BJ (cell line): ENCODE measurements around the gene MTUS2. TPM values are rescaled to one million over a fixed set of nuclear protein-coding genes. Genes with fewer than 3 reads are reported as not detected.

Source experiments
- CTCF ChIA-PET: fragments of 350-600 bp; formaldehyde crosslinking; extraction: SDS; loops from one replicate; lab custom pipeline; 2021; ENCODE audit warnings: antibody characterized with exemption, inconsistent platforms; lab: Yijun Ruan, JAX
- POLR2A ChIA-PET: fragments of 300-600 bp; sonication (Branson Sonifier 250); formaldehyde crosslinking; extraction: SDS; loops from one replicate; lab custom pipeline; 2021; ENCODE audit warnings: antibody characterized with exemption; lab: Charles Lee
- DNase-seq: peaks from one replicate; pipeline ENCODE4 v3.0.0-alpha.2; 2011; ENCODE audit warnings: low read depth
- H3K27me3 ChIP-seq: 2 replicates; pipeline ENCODE4 v1.6.0; 2011; ENCODE audit warnings: low read length; ENCODE audit not compliant: control insufficient read depth, insufficient read depth
- H3K36me3 ChIP-seq: 2 replicates; pipeline ENCODE4 v1.5.1; 2011; ENCODE audit warnings: low read length; ENCODE audit not compliant: control insufficient read depth, insufficient read depth
- H3K4me3 ChIP-seq: 2 replicates; pipeline ENCODE4 v1.5.1; 2011; ENCODE audit warnings: low read depth, mild to moderate bottlenecking, control low read depth, low read length
- polyA plus RNA-seq: library from polyadenylated mRNA; depleted of rRNA; stranded (reverse); fragments of >200 nt; gene quantifications from 2 replicates; pipeline ENCODE4 v1.2.3, GENCODE V29; 2011
- TF ChIP-seq, protein P1 (sequence below): IDR thresholded peaks from 2 replicates; pipeline ENCODE4 v1.5.1; 2011; ENCODE audit warnings: low read depth, mild to moderate bottlenecking, control low read depth, inconsistent platforms, low read length, moderate library complexity; ENCODE audit not compliant: insufficient read depth

MTUS2 gene
- polyA plus RNA-seq, 1 experiment: 0.05 TPM

DNA sequence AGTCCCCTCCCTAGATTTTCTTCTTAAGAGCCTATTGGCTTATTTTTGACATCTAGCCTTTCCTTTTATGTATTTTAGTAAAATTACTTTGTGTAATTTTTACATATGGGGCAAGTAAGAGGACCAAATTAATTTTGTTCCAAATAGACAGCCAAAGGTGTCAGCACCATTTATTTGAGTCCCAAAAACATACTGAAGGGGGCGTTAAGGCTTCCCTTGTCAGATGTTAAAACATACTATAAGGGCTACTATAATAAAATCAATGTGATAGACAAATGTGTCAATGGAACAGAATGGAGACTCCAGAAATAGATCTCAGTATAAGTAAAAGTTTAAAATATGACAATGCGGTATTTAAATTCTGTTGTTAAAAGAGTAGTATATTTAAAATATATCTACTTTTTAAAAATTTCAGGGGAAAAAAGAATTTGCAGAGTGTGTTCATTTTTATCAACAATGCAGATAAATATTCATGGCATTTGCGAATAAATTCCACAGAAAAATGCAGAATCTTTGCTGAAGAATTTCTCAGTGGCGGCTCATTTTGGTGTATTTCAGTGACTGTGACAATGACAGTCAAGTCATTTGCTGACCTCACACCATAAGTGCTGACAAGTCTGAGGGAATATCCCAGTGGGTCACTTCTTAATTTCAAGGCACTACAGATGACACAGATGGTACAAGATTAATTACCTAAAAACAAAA, 133.7 kb downstream of the MTUS2 start:
- Histone ChIP-seq H3K36me3 (no peaks in the 10 kb centered on the region), H3K27me3 (no peaks in the 10 kb centered on the region), H3K4me3 (no peak overlapping the region)
- TF ChIP-seq, protein P1, sequence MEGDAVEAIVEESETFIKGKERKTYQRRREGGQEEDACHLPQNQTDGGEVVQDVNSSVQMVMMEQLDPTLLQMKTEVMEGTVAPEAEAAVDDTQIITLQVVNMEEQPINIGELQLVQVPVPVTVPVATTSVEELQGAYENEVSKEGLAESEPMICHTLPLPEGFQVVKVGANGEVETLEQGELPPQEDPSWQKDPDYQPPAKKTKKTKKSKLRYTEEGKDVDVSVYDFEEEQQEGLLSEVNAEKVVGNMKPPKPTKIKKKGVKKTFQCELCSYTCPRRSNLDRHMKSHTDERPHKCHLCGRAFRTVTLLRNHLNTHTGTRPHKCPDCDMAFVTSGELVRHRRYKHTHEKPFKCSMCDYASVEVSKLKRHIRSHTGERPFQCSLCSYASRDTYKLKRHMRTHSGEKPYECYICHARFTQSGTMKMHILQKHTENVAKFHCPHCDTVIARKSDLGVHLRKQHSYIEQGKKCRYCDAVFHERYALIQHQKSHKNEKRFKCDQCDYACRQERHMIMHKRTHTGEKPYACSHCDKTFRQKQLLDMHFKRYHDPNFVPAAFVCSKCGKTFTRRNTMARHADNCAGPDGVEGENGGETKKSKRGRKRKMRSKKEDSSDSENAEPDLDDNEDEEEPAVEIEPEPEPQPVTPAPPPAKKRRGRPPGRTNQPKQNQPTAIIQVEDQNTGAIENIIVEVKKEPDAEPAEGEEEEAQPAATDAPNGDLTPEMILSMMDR: no peak
- no peak for DNase-seq
- ChIA-PET POLR2A (no interaction called here), CTCF (interaction anchor here (0.6 kb wide), 1 partner anchor 21 kb away, joined by 3 read pairs; no protein-coding TSS in a partner anchor)

DNA sequence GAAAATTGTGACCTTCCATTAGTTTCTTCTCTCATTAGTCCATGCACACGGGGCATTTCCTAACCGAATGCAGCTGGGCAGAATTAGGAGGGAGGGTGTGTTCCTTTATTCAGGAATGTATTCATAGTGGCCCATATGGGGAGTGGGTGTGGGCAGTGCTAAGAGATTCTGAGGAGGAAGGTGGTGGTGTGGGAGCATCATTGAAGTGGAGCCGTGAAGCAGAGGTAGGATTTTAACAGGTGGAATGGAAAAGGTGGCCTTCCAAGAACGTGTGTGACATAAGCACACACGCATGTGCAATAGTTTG, 134.2 kb downstream of the MTUS2 start:
- H3K4me3 ChIP-seq: no peak overlapping the region
- no peaks in the 10 kb centered on the region for H3K36me3 ChIP-seq
- TF ChIP-seq, protein P1: no peak
- no peaks in the 10 kb centered on the region for H3K27me3 ChIP-seq
- POLR2A ChIA-PET: no interaction called here
- DNase-seq: no peak
- CTCF ChIA-PET: interaction anchor here (0.6 kb wide), 1 partner anchor 20 kb away, joined by 3 read pairs; no protein-coding TSS in a partner anchor

DNA sequence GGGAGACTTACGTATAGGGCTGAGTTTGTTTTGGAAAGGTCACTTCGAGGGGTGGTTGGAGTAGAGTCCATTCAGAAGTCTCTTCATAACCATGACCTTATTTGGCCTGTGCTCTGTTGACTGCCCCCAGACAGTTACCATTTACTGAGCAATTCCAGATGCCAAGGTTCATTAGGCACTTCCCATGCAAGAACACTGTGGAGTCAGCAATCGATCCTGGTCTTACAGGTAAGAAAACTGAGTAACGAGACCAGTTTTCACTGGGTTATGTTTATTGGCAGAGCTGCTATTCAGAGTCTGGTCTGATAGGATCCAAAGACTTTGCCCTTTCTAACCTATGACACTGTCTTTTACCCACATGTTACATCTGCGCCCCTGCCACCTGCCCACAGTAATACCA, 134.7 kb downstream of the MTUS2 start:
- TF ChIP-seq, protein P1: no peak
- Histone ChIP-seq H3K27me3 (no peaks in the 10 kb centered on the region), H3K4me3 (no peak overlapping the region), H3K36me3 (no peaks in the 10 kb centered on the region)
- POLR2A ChIA-PET: no interaction called here
- CTCF ChIA-PET: no interaction called here
- no peak for DNase-seq

DNA sequence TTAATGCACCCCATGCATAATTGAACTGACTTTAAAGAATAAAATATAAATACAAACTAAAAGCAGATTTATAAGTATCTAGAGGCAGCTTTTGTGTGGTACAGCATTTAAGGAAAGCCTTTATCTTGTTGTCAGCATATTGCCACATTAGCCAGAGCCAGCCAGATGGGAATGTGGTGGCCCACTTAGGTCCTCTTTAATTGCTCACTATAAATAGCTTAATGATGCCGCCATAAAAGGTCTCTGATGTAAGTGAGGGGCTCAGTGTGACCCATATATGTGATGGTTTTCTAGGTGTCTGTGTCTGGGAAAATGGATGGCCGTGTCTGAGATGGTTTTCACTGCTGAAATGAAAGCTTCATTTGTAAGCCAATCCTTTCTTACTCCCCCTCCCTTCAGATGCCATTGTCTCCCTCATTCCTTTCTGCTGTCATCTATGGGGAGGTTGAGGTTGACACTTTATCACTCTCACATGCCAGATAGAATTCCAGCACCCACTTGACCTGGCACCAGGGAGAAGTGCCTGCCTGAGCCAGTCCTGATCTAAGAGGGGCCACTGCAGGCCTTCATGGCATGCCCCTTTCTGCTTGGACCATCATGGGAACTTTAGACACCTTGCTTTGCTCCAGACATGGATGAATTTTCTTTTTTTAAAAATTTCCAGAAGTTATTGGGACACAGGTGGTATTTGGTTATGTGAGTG, 135.3 kb downstream of the MTUS2 start:
- POLR2A ChIA-PET: no interaction called here

DNA sequence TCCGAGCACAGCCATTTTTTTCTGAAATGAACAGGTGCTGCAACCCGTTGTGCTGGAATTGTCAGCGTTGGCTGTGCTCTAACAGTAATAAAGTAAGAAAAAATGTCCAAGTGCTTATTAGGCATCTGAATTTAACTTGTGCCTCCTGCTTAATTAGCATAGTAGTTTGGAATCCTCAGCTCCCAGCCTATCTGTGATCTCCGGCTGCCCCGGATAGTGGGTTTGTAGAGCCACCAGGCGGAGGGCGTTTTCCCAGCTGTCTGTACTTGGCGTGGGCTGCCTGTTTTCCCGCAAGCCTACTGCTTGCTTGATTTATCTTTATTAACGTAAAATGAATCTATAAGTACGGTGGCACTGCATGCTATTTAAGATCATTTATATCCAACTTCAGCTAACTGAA, 137.9 kb downstream of the MTUS2 start:
- CTCF ChIA-PET: no interaction called here
- Histone ChIP-seq H3K27me3 (no peaks in the 10 kb centered on the region), H3K36me3 (no peaks in the 10 kb centered on the region), H3K4me3 (no peak overlapping the region)
- TF ChIP-seq, protein P1: no peak
- no peak for DNase-seq
- POLR2A ChIA-PET: no interaction called here

More for the DNA sequence above, 135.3 kb downstream of the MTUS2 start:
- H3K36me3 ChIP-seq: no peaks in the 10 kb centered on the region
- TF ChIP-seq, protein P1: no peak
- H3K4me3 ChIP-seq: no peak overlapping the region
- DNase-seq: no peak
- CTCF ChIA-PET: no interaction called here
- H3K27me3 ChIP-seq: no peaks in the 10 kb centered on the region
